ENCODE data around the gene KIF18A.

GRCh38 chr11:28137832-28138231 is 29.9 kb upstream of the KIF18A start:
- TF ChIP-seq, protein P1, sequence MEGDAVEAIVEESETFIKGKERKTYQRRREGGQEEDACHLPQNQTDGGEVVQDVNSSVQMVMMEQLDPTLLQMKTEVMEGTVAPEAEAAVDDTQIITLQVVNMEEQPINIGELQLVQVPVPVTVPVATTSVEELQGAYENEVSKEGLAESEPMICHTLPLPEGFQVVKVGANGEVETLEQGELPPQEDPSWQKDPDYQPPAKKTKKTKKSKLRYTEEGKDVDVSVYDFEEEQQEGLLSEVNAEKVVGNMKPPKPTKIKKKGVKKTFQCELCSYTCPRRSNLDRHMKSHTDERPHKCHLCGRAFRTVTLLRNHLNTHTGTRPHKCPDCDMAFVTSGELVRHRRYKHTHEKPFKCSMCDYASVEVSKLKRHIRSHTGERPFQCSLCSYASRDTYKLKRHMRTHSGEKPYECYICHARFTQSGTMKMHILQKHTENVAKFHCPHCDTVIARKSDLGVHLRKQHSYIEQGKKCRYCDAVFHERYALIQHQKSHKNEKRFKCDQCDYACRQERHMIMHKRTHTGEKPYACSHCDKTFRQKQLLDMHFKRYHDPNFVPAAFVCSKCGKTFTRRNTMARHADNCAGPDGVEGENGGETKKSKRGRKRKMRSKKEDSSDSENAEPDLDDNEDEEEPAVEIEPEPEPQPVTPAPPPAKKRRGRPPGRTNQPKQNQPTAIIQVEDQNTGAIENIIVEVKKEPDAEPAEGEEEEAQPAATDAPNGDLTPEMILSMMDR (IDR thresholded peaks at IDR 0.05 in 8 of 11, conservative IDR thresholded peaks at IDR 0.05 in 3 of 11): no peak
- TF ChIP-seq POLR2A (IDR thresholded peaks at IDR 0.05): no peak
